OCI-LY1 (cell line): ENCODE measurements around the gene ARMH4.

Experiments used
- H2AFZ ChIP-seq: fragments of 200-600 bp; sonication (generic), shearing (Covaris generic); 2 replicates; pipeline ENCODE4 v1.6.0; 2014; ENCODE audit warnings: antibody characterized with exemption, mild to moderate bottlenecking, low read length
- H3F3A ChIP-seq: fragments of 200-600 bp; sonication (generic), shearing (Covaris generic); 2 replicates; pipeline ENCODE4 v1.6.0; 2014; ENCODE audit warnings: mild to moderate bottlenecking, antibody characterized with exemption, low read length, moderate library complexity; ENCODE audit not compliant: insufficient read depth
- H3K27ac ChIP-seq: fragments of 200-600 bp; sonication (generic); 2 replicates; pipeline ENCODE4 v1.5.1; 2014; ENCODE audit warnings: low read length, mixed run types, mild to moderate bottlenecking, low read depth; ENCODE audit not compliant: poor library complexity, severe bottlenecking
- H3K27me3 ChIP-seq: fragments of 200-600 bp; sonication (generic); 2 replicates; pipeline ENCODE4 v1.6.0; 2014; ENCODE audit warnings: antibody characterized with exemption, mild to moderate bottlenecking, low read length, moderate library complexity; ENCODE audit not compliant: insufficient read depth
- H3K36me3 ChIP-seq: fragments of 200-600 bp; sonication (generic); 2 replicates; pipeline ENCODE4 v1.6.1; 2014; ENCODE audit warnings: mild to moderate bottlenecking, antibody characterized with exemption, low read length, moderate library complexity, mixed read lengths; ENCODE audit not compliant: insufficient read depth
- H3K4me1 ChIP-seq: fragments of 200-600 bp; sonication (generic); 2 replicates; pipeline ENCODE4 v1.5.1; 2014; ENCODE audit warnings: mild to moderate bottlenecking, low read length, moderate library complexity; ENCODE audit not compliant: insufficient read depth, severe bottlenecking
- H3K4me2 ChIP-seq: fragments of 200-600 bp; sonication (generic), shearing (Covaris generic); 2 replicates; pipeline ENCODE4 v1.6.1; 2014; ENCODE audit warnings: low read length
- H3K4me3 ChIP-seq: fragments of 200-600 bp; sonication (generic); 2 replicates; pipeline ENCODE4 v1.5.1; 2014; ENCODE audit warnings: low read length, low read depth, mild to moderate bottlenecking, mixed read lengths; ENCODE audit not compliant: poor library complexity, severe bottlenecking
- H3K79me2 ChIP-seq: fragments of 200-600 bp; shearing (Covaris generic); 2 replicates; pipeline ENCODE4 v1.6.1; 2016; ENCODE audit warnings: mixed run types, low read length, mixed read lengths; ENCODE audit not compliant: insufficient read depth
- H3K9ac ChIP-seq: fragments of 200-600 bp; sonication (generic), shearing (Covaris generic); 2 replicates; pipeline ENCODE4 v1.6.1; 2014; ENCODE audit warnings: mild to moderate bottlenecking, low read length, mixed read lengths
- H3K9me2 ChIP-seq: fragments of 200-600 bp; sonication (generic), shearing (Covaris generic); 2 replicates; pipeline ENCODE4 v1.6.1; 2014; ENCODE audit warnings: low read depth, mild to moderate bottlenecking, low read length, mixed read lengths
- H3K9me3 ChIP-seq: fragments of 200-600 bp; shearing (Covaris generic); 2 replicates; pipeline ENCODE4 v1.6.1; 2014; ENCODE audit warnings: low read length, mixed read lengths
- H4K20me1 ChIP-seq: fragments of 200-600 bp; sonication (generic), shearing (Covaris generic); 2 replicates; pipeline ENCODE4 v1.6.0; 2016; ENCODE audit warnings: mild to moderate bottlenecking, low read length; ENCODE audit not compliant: insufficient read depth
- EZH2 ChIP-seq: fragments of 200-600 bp; sonication (generic), shearing (Covaris generic); IDR thresholded peaks from 2 replicates; pipeline ENCODE4 v1.8.0; 2017; ENCODE audit warnings: borderline replicate concordance, mixed run types, mild to moderate bottlenecking, antibody characterized with exemption, low read length, moderate library complexity, mixed read lengths
- TF ChIP-seq, protein P1 (sequence below): fragments of 200-600 bp; sonication (generic), shearing (Covaris generic); IDR thresholded peaks from 2 replicates; pipeline ENCODE4 v1.5.1; 2017; ENCODE audit warnings: mild to moderate bottlenecking, antibody characterized with exemption, low read length, moderate library complexity, mixed read lengths

The ARMH4 gene

DNA sequence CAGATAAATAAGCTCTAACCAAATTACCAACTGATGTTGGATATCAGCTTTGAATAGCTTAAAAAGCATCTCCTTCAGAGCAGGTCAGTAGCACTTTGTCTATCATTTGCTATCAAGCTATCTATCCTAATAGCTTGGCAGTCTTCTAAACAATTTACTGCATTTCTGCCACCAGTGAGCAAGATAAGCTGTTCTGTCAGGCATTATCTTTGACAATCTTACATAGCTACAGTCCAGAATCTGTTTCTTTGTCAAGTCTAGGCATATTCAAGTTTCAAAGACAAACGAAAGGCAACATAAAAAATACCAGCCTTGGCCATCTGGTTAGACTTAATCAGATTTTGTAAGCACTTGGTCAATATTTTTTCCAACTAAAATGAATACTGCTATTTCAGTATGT is 5.6 kb downstream of the ARMH4 start:
- no peaks in the 10 kb centered on the region for H3K36me3 ChIP-seq
- no peak overlapping the region for H2AFZ ChIP-seq
- H3K4me1 ChIP-seq, result no peaks in the 10 kb centered on the region
- no peak overlapping the region for H3K9ac ChIP-seq
- H3F3A ChIP-seq, result no peaks in the 10 kb centered on the region
- H3K27me3 ChIP-seq, result no peaks in the 10 kb centered on the region
- H3K9me3 ChIP-seq, result no peaks in the 10 kb centered on the region
- H4K20me1 ChIP-seq, result no peaks in the 10 kb centered on the region
- H3K9me2 ChIP-seq, result no peaks in the 10 kb centered on the region
- no peak overlapping the region for H3K4me2 ChIP-seq
- H3K79me2 ChIP-seq, result no peaks in the 10 kb centered on the region
- H3K4me3 ChIP-seq, result no peak overlapping the region
- TF ChIP-seq, protein P1, sequence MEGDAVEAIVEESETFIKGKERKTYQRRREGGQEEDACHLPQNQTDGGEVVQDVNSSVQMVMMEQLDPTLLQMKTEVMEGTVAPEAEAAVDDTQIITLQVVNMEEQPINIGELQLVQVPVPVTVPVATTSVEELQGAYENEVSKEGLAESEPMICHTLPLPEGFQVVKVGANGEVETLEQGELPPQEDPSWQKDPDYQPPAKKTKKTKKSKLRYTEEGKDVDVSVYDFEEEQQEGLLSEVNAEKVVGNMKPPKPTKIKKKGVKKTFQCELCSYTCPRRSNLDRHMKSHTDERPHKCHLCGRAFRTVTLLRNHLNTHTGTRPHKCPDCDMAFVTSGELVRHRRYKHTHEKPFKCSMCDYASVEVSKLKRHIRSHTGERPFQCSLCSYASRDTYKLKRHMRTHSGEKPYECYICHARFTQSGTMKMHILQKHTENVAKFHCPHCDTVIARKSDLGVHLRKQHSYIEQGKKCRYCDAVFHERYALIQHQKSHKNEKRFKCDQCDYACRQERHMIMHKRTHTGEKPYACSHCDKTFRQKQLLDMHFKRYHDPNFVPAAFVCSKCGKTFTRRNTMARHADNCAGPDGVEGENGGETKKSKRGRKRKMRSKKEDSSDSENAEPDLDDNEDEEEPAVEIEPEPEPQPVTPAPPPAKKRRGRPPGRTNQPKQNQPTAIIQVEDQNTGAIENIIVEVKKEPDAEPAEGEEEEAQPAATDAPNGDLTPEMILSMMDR, result no peak
- no peak for TF ChIP-seq EZH2
- H3K27ac ChIP-seq, result no peak overlapping the region

DNA sequence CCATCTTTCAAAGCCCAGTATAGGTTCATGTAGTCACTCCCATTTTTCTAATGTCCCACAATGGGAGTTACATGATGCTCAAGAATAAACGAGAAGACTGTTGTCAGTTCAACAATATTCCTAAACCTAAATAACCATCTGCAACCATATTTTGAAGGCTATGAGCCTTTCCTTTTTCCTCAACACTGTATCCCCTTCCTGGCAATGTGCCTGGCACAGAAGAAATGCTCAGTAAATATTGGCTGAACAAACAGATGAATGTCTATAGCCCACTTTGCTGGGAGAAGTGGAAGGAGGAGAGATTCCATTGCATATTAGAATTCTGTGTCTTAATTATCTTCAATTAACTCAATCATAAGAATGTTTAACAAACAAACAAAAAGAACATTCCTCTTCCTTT is 6.1 kb downstream of the ARMH4 start:
- H4K20me1 ChIP-seq, result no peaks in the 10 kb centered on the region
- no peaks in the 10 kb centered on the region for H3K9me2 ChIP-seq
- no peak overlapping the region for H3K4me3 ChIP-seq
- TF ChIP-seq EZH2, result no peak
- TF ChIP-seq, protein P1, result no peak
- no peak overlapping the region for H3K27ac ChIP-seq
- H3F3A ChIP-seq, result no peaks in the 10 kb centered on the region
- H3K36me3 ChIP-seq, result no peaks in the 10 kb centered on the region
- no peaks in the 10 kb centered on the region for H3K79me2 ChIP-seq
- no peak overlapping the region for H3K9ac ChIP-seq
- no peaks in the 10 kb centered on the region for H3K9me3 ChIP-seq
- H3K4me2 ChIP-seq, result no peak overlapping the region
- H2AFZ ChIP-seq, result no peak overlapping the region
- no peaks in the 10 kb centered on the region for H3K27me3 ChIP-seq
- no peaks in the 10 kb centered on the region for H3K4me1 ChIP-seq

DNA sequence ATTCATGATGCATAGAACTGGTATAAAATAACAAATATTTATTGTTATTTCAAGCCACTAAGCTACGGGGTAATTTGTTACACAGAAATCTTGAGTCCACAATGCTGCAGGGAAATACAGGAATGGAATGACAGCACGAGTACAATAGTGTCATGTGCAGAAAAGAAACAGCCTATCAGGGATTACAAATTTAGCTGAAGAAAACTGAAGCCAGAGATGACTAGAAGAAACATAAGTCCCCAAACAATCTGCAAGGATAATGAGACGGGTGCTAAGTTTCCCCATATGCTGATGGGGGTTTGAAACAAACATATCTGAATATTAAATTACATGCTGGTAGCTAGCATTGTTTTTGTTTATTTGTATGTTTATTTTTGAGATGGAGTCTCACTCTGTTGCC is 8.9 kb downstream of the ARMH4 start:
- Histone ChIP-seq H3K36me3 (no peaks in the 10 kb centered on the region), H3K4me2 (no peak overlapping the region), H3K9me3 (no peaks in the 10 kb centered on the region), H3K9me2 (no peaks in the 10 kb centered on the region), H3K79me2 (no peaks in the 10 kb centered on the region), H4K20me1 (no peaks in the 10 kb centered on the region), H3K27ac (no peak overlapping the region), H3K4me1 (no peaks in the 10 kb centered on the region), H3K27me3 (no peaks in the 10 kb centered on the region), H2AFZ (no peak overlapping the region), H3K9ac (no peak overlapping the region), H3F3A (no peaks in the 10 kb centered on the region), H3K4me3 (no peak overlapping the region)
- TF ChIP-seq, protein P1, result no peak
- no peak for TF ChIP-seq EZH2
